SKM-1 (cell line): Measurements from ENCODE around the gene CDH24.
"Not testable (repeated sequence)": the region's sequence is repeated elsewhere in the genome, so short reads cannot be mapped to it uniquely, and the experiment has no call there.

Source experiments
- DNase-seq: peaks from one replicate; lab custom pipeline; 2025; ENCODE audit not compliant: unreplicated experiment; lab: John Stamatoyannopoulos, UW

CDH24 gene

GRCh38 chr14:23021434-23021833 lies 35.9 kb downstream of the CDH24 start:
- DNase-seq, result no peak

GRCh38 chr14:23020143-23021128 lies 36.9 kb downstream of the CDH24 start:
- no peak for DNase-seq

GRCh38 chr14:23018107-23018506 lies 39.2 kb downstream of the CDH24 start:
- DNase-seq, result no peak

DNA sequence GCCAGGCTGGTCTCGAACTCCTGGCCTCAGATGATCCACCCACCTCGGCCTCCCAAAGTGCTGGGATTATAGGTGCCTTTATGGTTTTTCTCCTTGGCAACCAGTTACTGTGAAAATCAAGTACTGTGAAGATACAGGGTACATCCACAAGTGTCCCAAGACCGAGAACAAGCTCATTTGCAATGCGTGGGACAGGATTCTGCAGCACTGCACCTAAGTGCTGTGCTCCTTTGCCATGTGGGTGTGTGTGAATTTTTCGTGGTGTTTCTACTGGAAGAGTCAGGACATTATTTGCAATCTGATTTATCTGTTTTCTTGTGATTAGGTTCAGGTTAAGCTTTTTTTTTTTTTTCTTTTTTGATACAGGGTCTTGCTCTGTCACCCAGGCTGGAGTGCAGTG lies 40.2 kb downstream of the CDH24 start:
- no peak for DNase-seq

- no peak for DNase-seq
Measured at GRCh38 chr14:23015618-23016017, 41.7 kb downstream of the CDH24 start.

- DNase-seq, result not testable (repeated sequence)
Measured at GRCh38 chr14:23013749-23014054, 43.6 kb downstream of the CDH24 start.

DNA sequence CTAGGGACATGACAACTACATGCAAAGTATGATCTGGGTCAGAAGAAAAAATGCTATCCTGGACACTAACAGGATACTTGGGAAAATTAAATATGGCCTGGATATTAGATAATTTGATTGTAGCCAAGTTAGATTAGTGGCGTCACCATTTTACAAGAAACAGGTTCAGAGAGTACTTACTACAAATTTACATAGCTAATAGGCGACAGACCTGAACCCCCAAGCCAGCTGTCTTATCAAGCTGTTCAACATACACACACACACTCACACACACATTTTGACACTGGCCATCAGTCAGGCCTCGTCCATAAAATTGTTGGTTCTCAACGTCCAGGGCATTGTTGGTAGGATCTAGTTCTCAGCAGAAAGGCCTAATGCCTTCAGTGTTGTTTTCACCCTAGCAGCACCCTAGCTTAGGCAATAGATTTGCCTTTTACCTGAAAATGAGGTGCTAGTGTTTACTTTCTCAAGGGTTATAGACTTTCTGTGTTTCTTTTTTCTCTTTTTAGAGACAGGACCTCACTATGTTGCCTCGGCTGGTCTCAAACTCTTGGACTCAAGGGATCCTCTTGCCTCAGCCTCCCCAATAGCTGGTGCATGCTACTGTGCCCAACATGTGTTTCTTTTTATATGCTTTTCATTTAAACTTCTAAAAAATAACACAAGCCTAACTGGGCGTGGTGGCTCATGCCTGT lies 44.1 kb downstream of the CDH24 start:
- no peak for DNase-seq

DNA sequence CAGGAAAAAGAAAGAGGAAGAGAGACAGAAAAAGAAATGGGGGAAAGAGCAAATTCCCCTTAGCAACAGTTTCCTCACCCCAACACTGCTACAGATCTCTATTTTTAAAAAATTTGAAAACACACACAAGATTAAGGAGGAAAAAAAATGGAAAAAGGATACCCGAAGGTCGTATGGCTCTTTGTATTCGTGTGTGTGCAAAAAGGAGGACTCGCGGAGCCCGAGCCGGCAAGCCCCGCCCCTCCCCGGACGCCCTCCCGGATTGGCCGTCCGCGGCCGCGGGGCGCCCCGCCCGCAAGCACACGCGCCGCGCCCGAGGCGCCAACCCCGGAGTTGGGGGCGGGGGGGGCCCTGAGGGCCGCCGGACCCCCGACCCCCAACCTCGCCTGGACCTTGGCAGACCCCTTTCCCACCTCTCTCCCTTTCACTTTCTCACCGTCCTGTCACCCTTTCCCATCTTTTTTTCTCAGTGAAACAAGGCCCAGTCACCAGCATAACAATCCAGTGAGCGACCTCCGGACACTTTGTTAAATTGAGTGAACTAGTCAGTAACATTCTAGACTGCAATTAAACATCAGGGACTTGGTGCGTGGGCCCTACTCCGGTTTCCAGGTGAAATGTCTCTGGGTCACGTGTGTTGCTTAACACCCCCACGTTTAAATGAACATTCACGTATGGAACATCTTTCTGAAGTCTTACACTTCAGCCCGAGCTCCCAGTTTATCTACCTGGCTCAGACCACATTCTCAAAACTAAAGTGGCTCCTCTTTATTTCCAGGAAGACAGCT lies 47.2 kb downstream of the CDH24 start, which contains the start of gene C14orf93:
Gene C14orf93 (minus strand): TSS at position 205 of the 788 bp plus-strand sequence. CDS start 11,120 bp downstream, outside the sequence.
- DNase-seq, result peak; percentile 25

DNA sequence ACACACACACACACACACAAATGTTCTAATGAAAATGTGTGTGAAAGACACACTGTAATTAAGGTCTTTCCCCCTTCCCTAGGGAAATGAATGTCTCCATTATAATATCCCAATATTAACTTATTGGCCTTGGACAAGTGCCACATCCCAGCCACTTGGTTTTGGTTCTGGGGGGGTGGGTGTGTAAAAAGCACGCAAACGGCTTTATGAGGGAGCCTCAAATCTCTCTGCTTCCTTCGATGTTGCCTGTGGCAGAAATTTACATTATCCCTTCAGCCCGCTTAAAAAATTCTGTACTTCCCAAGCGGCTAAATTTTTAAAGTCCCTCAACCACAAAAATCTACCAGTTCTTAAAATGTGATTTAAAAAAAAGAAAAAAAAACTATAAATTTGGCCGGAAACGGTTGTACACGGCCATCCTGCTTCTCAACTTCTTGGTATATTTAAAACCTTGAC lies 47.8 kb downstream of the CDH24 start:
- DNase-seq, result no peak

DNA sequence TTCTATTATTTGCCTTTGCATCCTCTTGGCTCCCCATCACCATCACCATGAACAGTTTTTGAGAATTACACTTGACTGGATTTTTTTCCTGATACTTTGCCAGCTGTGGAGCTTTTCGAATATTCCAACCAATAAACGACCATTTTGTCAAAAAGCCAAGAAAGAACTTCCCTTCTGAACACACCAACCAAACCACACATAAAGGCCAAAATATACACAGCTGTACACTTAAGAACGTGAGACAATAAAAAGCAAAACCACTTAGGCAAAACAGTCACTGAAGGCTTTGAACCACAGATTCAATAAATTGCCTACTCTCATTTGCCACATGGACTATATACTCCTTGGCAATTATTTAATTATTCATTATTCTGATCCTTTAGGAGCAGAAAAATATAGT lies 48.5 kb downstream of the CDH24 start:
- no peak for DNase-seq

DNA sequence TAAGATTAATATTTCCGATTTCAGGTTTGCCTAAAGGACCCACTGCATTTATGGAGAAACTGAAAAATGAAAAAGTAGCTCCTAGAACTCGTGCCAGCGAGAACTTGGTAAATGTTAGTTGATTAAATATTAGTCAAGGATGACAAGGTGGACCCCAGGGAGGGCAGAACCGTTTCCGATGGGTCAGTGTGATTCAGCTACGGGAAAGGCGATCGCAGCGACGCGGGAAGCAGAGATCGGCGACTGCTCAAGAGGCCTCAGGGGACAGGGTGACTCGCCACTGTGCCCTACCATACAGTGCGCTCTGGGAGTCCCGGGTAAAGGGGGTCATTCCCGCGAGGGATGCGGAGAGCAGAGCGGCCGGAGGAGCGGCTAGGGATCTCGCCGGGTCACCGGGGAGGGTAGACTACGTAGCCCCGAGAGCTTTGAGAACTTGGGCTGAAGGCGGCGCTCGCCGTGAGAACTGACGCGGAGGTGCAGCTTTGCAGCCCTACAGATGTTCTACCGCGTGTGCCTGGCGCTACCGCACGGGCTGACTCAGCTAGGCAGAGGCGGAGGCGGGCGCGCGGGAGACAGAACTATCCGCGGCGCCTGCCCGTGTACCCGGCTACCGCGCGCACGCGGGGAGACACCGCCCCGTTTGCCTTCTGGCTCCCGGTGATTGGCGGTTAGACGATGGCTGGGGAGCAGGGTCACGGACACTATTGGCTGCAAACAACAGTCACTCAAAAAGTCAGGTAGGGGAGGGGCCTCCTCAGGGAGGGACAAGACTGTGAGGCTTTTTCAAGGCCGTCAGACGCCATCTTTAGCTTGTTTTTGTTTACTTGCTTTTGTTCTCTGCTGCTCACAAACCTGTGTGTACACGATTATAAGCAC lies 50.5 kb downstream of the CDH24 start:
- peak; percentile 69 for DNase-seq

GRCh38 chr14:23006188-23006534 lies 51.2 kb downstream of the CDH24 start:
- no peak for DNase-seq

- no peak for DNase-seq
Measured at GRCh38 chr14:23005451-23006187, 51.7 kb downstream of the CDH24 start.

GRCh38 chr14:23004274-23004673 lies 53.0 kb downstream of the CDH24 start:
- not testable (repeated sequence) for DNase-seq

GRCh38 chr14:23002592-23002991 lies 54.7 kb downstream of the CDH24 start:
- DNase-seq, result no peak

- DNase-seq, result no peak
Measured at GRCh38 chr14:23000860-23001259, 56.5 kb downstream of the CDH24 start.

DNA sequence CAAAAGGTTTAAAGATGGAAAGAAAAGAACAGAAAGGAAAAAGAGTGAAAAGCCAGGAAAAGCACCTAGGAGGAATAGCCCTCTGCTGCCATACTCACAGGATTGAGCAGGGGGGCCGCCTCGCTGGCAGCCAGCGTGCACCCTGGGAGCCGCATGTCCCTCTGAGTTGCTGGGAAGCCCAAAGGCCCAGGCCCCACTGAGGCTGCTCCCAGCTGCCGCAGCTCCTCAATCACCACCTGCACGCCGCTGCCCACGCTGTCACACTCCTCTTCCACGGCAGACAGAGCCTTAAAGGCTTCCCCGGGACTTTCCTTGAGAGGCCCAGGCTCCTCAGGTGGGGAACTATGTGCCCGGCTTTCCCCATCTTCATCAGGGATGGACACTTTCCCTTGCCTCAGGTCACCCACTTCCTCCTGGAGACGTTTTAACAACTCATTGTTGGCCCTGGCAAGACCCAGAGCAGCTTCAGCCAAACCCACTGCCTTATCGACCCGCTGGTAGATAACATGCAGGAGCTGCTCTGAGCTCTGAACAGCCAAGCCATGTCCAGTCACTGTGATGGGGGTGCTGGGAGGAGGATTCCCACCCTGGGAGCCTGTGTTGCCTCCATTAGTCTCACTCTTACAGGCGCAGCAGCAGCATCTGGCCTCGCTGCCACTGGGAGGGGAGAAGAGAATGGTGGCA lies 58.8 kb downstream of the CDH24 start:
- no peak for DNase-seq

DNA sequence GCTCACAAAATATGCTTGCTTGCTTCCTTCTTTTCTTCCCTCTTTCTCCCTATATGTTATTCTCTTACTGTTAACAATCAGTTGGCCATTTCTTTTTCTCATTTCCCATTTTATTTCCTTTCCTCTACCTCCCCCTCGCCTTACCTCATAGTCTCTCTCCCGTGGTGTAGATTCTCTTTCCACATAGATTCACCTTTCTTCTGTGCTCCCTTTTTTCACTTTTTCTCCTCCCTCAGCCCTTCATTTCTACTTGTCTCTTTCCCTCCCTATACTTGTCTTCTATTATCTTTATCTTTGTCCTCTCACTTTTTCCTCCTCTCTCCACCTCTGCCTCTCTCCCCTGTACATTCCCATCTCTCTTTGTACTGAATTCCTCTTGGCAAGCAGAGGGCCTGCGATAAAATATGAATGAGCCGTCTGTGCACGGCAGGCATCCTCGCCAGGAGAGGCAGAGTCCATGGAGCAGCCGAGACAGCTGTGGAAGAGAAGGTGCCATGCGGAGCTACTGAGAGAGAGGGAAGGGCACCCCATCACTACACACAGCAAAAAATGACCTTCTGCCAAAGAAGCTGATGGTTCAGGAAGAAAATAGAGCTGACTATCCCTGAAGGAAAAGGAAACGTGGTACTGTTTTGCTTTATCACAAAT lies 59.5 kb downstream of the CDH24 start:
- DNase-seq, result no peak
